HUES64 (cell line): Measurements from ENCODE around the gene OSGEP.

ENCODE experiments used
- H3K27ac ChIP-seq: 2 replicates; pipeline ENCODE4 v1.7.0; 2013; ENCODE audit warnings: low read depth, low read length, inconsistent platforms
- H3K27me3 ChIP-seq: 2 replicates; pipeline ENCODE4 v1.6.1; 2013; ENCODE audit warnings: mild to moderate bottlenecking, low read length; ENCODE audit not compliant: insufficient read depth
- H3K36me3 ChIP-seq: 2 replicates; pipeline ENCODE4 v1.6.1; 2013; ENCODE audit warnings: mild to moderate bottlenecking, low read length; ENCODE audit not compliant: insufficient read depth
- H3K4me1 ChIP-seq: 2 replicates; pipeline ENCODE4 v1.6.1; 2013; ENCODE audit warnings: mild to moderate bottlenecking, low read length, moderate library complexity; ENCODE audit not compliant: insufficient read depth
- H3K4me3 ChIP-seq: 2 replicates; pipeline ENCODE4 v1.5.1; 2013; ENCODE audit warnings: mild to moderate bottlenecking, low read length, moderate library complexity
- H3K9ac ChIP-seq: 2 replicates; pipeline ENCODE4 v1.6.1; 2013; ENCODE audit warnings: mild to moderate bottlenecking, low read depth, low read length
- H3K9me3 ChIP-seq: 2 replicates; pipeline ENCODE4 v1.6.1; 2013; ENCODE audit warnings: low read depth, low read length; ENCODE audit not compliant: insufficient read depth
- WGBS: fragments of 150-250, 120-280 bp; methylation state at CpG from one replicate; pipeline ENCODE4 v1.1.7; 2013; ENCODE audit warnings: missing lambda C conversion rate; 5-methylcytosine and 5-hydroxymethylcytosine counted together

Gene OSGEP

DNA sequence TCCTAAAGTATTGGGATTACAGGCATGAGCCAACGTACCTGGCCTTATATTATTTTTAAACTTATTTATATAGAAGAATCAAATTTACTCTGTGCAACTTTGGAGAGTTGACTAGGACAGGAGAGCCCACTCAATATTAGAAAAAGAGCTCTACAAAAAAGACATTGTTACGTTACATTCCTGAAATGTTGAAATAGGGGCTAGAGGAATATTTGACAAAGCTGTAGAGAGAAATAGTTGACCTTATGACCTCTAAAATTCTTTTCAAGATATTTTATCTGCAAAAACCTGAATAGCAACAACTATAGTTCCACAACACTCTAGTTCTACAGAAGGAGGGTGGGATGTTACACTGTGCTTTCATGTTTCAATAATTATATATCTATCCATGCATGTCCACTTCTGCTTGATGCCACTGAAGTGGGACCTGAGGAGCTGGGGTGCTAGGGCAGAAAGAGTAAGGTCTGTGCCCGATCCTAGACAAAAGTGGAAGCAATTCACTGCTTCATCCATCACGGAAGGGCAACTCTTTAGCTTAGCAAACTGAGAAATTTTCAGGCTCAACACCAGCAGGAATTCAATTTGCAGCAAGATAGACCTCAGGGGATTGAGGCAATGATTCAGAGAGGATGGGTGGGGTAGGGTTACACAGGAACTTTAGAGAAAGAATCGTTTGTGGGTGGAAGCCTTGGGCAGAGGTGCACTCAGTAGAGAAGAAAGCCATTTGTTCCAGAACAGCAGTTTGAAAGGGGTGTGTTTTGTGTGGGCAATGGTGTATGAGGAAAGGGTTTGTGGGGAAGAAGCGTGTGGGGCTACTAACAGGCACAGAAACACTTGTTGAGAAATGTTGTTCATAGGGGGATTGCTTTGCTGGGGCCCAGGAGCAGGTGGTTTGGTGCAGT lies 34.7 kb upstream of the OSGEP start:
- peaks cover 23% of the 10 kb centered on the region for H3K4me1 ChIP-seq
- WGBS: 54% methylated on average over 5 of the region's 6 CpGs
- no peaks in the 10 kb centered on the region for H3K9me3 ChIP-seq
- H3K4me3 ChIP-seq: no peak overlapping the region
- H3K36me3 ChIP-seq: no peaks in the 10 kb centered on the region
- no peaks in the 10 kb centered on the region for H3K27me3 ChIP-seq
- no peak overlapping the region for H3K9ac ChIP-seq
- no peak overlapping the region for H3K27ac ChIP-seq

DNA sequence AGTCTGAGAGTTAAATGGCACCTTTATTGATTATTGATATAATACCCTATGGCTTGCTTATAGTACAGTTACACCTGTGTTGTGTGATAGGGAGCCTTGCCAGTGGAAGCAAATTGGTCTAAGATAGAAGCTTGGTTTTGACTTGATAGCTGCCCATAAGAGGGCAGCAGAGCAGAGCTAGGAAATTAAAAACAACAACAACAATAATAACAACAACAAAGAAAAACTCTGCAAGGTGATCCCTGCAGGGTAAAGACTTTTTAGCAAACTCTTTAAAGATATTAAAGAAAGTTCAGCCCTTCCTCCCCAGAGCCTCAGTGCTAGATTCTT lies 32.7 kb upstream of the OSGEP start:
- Histone ChIP-seq H3K36me3 (no peaks in the 10 kb centered on the region), H3K9ac (no peak overlapping the region), H3K4me3 (no peak overlapping the region), H3K9me3 (no peaks in the 10 kb centered on the region), H3K27ac (no peak overlapping the region), H3K4me1 (peaks cover 29% of the 10 kb centered on the region), H3K27me3 (no peaks in the 10 kb centered on the region)

DNA sequence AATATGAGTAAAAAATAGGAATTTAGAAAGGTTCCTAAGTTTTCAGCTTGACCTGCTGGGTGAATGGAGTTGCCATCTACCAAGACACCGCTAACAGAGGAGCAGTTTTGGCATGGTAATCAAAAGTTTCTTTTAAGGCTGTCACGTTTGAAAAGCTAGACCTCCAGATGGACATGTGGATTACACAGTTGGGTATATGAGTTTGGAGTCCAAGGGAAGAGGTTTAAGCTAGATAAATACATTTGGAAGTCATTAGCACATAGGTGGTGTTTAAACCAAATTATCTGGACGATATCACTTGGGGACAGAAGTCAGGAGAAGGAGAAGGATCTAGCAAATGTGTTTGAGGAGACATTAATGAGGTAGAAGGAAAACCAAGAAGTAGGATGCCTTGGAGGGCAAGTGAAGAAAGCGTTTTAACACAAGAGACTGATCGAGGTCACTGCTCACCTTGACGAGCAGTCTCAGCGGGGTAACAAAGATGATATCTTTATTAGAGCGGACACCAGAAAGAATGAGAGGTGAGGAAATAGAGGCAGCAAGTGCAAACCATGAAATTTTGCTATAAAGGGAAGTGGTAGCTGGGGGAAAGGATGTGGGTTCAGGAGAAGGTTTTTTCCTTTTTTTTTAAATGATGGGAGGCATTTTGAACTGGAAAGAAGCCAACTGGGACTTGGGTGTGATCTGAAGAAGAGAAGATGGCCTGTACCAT lies 32.2 kb upstream of the OSGEP start:
- Histone ChIP-seq H3K27ac (no peak overlapping the region), H3K9me3 (no peaks in the 10 kb centered on the region), H3K4me1 (peaks cover 34% of the 10 kb centered on the region), H3K4me3 (no peak overlapping the region), H3K27me3 (no peaks in the 10 kb centered on the region), H3K9ac (no peak overlapping the region), H3K36me3 (no peaks in the 10 kb centered on the region)
- 87% methylated on average over 8 of the region's 8 CpGs for WGBS

DNA sequence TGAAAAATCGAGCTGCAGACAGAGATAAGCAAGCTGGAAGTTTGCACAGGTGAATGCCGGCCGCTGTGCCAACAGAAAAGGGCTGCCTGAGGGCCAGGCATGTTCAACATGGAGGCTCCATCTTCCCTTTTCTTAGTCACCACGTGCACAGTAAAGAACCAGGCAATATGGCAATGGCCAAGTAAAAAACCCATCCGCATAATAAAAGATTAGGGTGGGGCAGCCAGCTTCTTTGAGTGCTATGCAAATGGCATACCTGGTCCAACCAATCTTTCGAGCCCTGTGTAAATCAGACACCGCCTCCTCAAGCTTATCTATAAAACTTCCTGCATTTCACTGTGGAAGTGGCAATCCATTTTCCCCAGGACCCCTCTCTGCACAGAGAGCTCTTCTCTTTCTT lies 31.3 kb upstream of the OSGEP start:
- Histone ChIP-seq H3K4me1 (peaks cover 43% of the 10 kb centered on the region), H3K9ac (no peak overlapping the region), H3K9me3 (no peaks in the 10 kb centered on the region), H3K27ac (no peak overlapping the region), H3K36me3 (no peaks in the 10 kb centered on the region), H3K27me3 (no peaks in the 10 kb centered on the region), H3K4me3 (no peak overlapping the region)
- 56% methylated on average over 7 of the region's 7 CpGs for WGBS

DNA sequence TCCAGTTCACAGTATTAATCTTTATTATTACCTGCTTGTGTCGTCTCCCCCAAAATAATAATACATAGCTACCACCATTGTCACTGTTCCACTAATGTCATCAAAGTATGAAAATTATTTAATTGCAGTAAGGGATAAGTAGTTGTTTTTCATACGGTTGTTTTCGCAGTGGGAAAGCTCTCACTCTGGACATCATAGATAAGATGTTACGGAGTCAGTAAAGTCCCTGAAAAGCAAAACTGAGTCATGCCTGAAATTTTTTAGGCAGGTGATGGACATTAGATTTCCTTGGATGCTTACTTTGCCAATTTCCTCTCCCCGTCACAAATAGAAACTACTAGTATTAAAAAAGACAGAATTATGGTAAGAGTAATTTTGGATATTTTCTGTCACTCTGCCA lies 27.8 kb upstream of the OSGEP start:
- peaks cover 30% of the 10 kb centered on the region for H3K4me1 ChIP-seq
- H3K9ac ChIP-seq: no peak overlapping the region
- no peaks in the 10 kb centered on the region for H3K9me3 ChIP-seq
- no peak overlapping the region for H3K27ac ChIP-seq
- peaks cover 17% of the 10 kb centered on the region for H3K36me3 ChIP-seq
- 91% methylated on average over 4 of the region's 5 CpGs for WGBS
- H3K27me3 ChIP-seq: no peaks in the 10 kb centered on the region
- no peak overlapping the region for H3K4me3 ChIP-seq

DNA sequence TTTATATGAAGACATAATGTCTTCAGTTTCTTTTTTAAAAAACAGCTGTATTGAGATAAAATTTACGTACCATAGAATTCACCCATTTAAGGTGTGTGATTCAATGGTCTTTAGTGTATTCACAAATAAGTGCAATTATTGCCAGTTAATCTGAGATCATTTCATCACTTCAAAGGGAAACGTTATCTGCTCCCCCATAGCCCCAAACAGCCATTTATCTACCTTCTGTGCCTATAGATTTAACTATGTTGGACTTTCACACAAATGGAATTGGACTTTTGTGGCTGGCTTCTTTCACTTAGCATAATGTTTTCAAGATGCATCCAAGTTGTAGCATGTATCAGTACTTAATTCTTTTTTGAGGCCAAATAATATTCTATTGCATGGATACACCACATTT lies 24.3 kb upstream of the OSGEP start:
- H3K4me1 ChIP-seq: peaks cover 20% of the 10 kb centered on the region
- H3K4me3 ChIP-seq: no peak overlapping the region
- 83% methylated on average over 1 of the region's 2 CpGs for WGBS
- no peak overlapping the region for H3K9ac ChIP-seq
- no peaks in the 10 kb centered on the region for H3K9me3 ChIP-seq
- H3K27ac ChIP-seq: no peak overlapping the region
- no peaks in the 10 kb centered on the region for H3K27me3 ChIP-seq
- H3K36me3 ChIP-seq: peaks cover 52% of the 10 kb centered on the region

DNA sequence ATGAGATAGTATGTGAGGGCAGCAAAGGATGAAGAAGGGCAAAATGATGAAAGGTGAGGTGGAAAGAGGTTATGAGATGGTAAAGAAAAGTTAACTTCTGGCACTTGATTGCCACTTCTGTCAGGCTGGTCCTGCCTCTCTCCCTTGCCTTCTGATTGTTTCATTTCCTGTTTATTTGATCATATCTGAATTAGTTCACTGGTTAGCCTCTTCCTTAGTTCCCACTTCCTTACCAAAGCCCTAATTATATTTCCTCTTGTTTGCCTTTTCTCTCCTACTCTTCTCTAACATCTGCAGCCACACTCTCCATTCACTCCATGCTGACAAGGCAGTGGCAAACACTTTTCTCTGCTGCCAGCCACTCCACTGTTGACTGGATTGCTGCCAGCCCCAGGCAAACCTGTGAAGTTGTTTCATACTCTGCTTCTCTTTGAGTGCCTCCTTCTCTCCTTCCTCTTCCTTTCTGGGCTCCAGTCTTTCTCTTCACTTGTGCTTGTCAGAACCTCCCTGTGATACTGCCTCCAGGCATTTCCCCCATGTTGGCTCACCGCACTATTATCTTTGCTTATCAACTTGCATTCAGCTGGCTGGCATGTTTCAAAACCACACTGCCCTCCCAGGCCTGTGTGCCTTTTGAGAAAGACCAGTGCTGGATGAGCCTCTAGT lies 22.7 kb upstream of the OSGEP start:
- H3K27ac ChIP-seq: no peak overlapping the region

DNA sequence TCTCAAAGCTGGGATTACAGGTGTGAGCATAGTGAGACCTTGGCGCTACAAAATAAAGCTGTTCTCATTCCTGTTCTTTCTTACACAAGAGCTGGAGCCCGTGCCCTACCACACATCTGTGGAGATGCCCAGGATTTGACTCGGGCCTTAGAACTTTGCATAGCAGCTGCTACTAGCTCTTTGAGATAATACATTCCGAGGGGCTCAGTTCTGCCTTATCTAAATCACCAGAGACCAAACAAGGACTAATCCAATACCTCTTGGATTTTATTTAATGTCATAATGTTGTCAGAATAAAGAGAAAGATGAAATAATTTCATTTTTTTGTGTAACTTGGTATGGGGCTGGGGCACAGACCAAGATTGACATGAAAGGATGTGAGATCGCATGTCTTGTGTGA lies 22.2 kb upstream of the OSGEP start:
- 92% methylated on average over 5 of the region's 5 CpGs for WGBS
- Histone ChIP-seq H3K27ac (no peak overlapping the region), H3K9ac (no peak overlapping the region), H3K27me3 (no peaks in the 10 kb centered on the region), H3K9me3 (no peaks in the 10 kb centered on the region), H3K4me3 (no peak overlapping the region), H3K4me1 (peaks cover 8% of the 10 kb centered on the region), H3K36me3 (peaks cover 73% of the 10 kb centered on the region)

More for the DNA sequence above, 22.7 kb upstream of the OSGEP start:
- Histone ChIP-seq H3K4me3 (no peak overlapping the region), H3K9me3 (no peaks in the 10 kb centered on the region), H3K36me3 (peaks cover 67% of the 10 kb centered on the region), H3K4me1 (peaks cover 14% of the 10 kb centered on the region), H3K27me3 (no peaks in the 10 kb centered on the region), H3K9ac (no peak overlapping the region)
- 80% methylated on average over 1 of the region's 1 CpG for WGBS

DNA sequence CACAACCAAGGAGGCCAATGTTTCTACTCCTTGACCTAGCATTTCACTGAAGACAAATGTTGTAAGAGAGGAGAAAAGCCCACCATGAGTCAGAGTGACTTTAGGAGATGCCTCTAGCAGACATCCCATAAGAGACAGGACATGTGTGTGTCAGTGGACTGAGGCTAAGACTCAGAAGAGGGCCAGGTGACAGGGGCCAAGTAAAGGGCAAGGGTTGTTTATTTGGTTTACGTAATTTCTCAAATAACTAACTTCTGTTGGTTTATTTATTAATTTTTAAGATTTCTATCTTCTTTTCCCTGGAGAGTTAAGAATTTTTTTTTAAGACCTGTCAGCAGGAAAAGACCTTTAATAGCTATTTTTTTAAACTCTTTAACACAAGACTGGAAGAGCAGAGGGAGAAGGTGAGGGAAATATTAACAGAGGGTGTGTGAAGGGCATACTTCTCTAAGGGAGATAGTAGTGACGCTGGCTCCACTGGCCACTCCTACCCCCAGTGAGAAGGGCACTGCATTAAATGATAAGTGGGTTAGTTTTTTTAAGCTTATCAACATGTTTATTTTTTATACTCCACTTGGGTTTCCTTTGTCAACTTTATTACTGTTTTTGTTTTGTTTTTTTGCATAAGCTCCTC lies 18.0 kb upstream of the OSGEP start:
- H3K9ac ChIP-seq: no peak overlapping the region
- no peak overlapping the region for H3K27ac ChIP-seq
- no peak overlapping the region for H3K4me3 ChIP-seq
- H3K36me3 ChIP-seq: peaks cover 62% of the 10 kb centered on the region
- H3K4me1 ChIP-seq: peaks cover 5% of the 10 kb centered on the region; the same call in 1 of the 2 replicates
- no peaks in the 10 kb centered on the region for H3K27me3 ChIP-seq
- no peaks in the 10 kb centered on the region for H3K9me3 ChIP-seq
- 93% methylated on average over 1 of the region's 2 CpGs for WGBS

DNA sequence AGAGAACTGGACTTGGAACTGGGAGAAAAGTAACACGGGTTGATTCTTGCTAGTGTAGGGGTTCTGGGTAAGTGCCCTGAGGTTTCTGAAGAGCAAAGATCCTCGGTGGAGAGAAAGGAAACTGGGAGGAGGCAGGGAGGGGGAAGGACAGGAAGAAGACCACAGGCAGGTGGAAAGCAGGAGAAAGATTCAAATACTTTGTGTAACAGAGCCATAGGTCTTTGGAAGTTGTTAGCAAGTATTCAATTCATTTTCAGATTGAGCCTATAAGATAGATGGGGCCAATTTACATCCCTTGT lies 15.9 kb upstream of the OSGEP start:
- Histone ChIP-seq H3K27me3 (no peaks in the 10 kb centered on the region), H3K9ac (peak overlapping the region; percentile 83; the same call in 1 of the 2 replicates), H3K4me1 (peaks cover 5% of the 10 kb centered on the region; the same call in 1 of the 2 replicates), H3K27ac (no peak overlapping the region), H3K4me3 (peak overlapping the region; percentile 80), H3K9me3 (no peaks in the 10 kb centered on the region), H3K36me3 (peaks cover 41% of the 10 kb centered on the region)
- WGBS: 2% methylated on average over 2 of the region's 2 CpGs
